HepG2 (cell line): ENCODE measurements around the gene SYNGR4. TPM values are rescaled to one million over a fixed set of nuclear protein-coding genes. Genes with fewer than 3 reads are reported as not detected.

ENCODE experiments used
- ATF2 ChIP-seq: sonication (generic); formaldehyde crosslinking; IDR thresholded peaks from 2 replicates; pipeline ENCODE4 v1.4.0; 2020; ENCODE audit warnings: missing genetic modification reagents
- CBX1 ChIP-seq: IDR thresholded peaks from one replicate; pipeline ENCODE4 v1.6.1; 2016; ENCODE audit warnings: antibody characterized with exemption, low read depth
- KDM1A ChIP-seq: IDR thresholded peaks from 2 replicates; pipeline ENCODE4 v1.6.1; 2016; ENCODE audit warnings: missing compliant biosample characterization
- KDM4B ChIP-seq: sonication (generic); formaldehyde crosslinking; IDR thresholded peaks from 2 replicates; pipeline ENCODE4 v1.4.0; 2020; ENCODE audit warnings: missing genetic modification reagents
- PBX2 ChIP-seq: IDR thresholded peaks from 2 replicates; pipeline ENCODE4 v1.6.1; 2016; ENCODE audit warnings: control low read depth
- POLR2AphosphoS2 ChIP-seq: IDR thresholded peaks from 2 replicates; pipeline ENCODE4 v1.6.1; 2011; ENCODE audit warnings: low read depth, low read length, improper control_type of control experiment
- PRDM4 ChIP-seq: sonication (generic); formaldehyde crosslinking; IDR thresholded peaks from 2 replicates; pipeline ENCODE4 v1.9.0; 2021; ENCODE audit warnings: missing genetic modification reagents, borderline replicate concordance
- TFE3 ChIP-seq: IDR thresholded peaks from 2 replicates; pipeline ENCODE4 v1.6.1; 2016
- ZBTB42 ChIP-seq: sonication (generic); formaldehyde crosslinking; IDR thresholded peaks from 2 replicates; pipeline ENCODE4 v1.5.0; 2020; ENCODE audit warnings: mild to moderate bottlenecking, missing genetic modification reagents
- ZFP90 ChIP-seq: sonication (generic); formaldehyde crosslinking; IDR thresholded peaks from 2 replicates; pipeline ENCODE4 v1.8.0; 2022; ENCODE audit warnings: missing genetic modification reagents, mild to moderate bottlenecking, inconsistent platforms, borderline replicate concordance
- ZNF24 ChIP-seq: fragments of 450-650 bp; IDR thresholded peaks from 2 replicates; pipeline ENCODE4 v1.6.1; 2017; ENCODE audit warnings: antibody characterized with exemption, mild to moderate bottlenecking
- ZNF513 ChIP-seq: sonication (generic); formaldehyde crosslinking; conservative IDR thresholded peaks from 2 replicates; pipeline ENCODE4 v1.5.0; 2020; ENCODE audit warnings: missing genetic modification reagents
- ZNF7 ChIP-seq: IDR thresholded peaks from 2 replicates; pipeline ENCODE4 v1.6.1; 2016; ENCODE audit warnings: missing biosample characterization, missing genetic modification reagents
- ZUFSP ChIP-seq: sonication (generic); formaldehyde crosslinking; IDR thresholded peaks from 2 replicates; pipeline ENCODE4 v1.9.0; 2021; ENCODE audit warnings: missing genetic modification reagents, mild to moderate bottlenecking, borderline replicate concordance
- polyA plus RNA-seq, 8 experiments: library from polyadenylated mRNA; depleted of rRNA in 3 of 8; stranded (reverse) in 7 of 8; unstranded in 1 of 8; fragments of >200 nt; fragmentation: Illumina TruSeq in 4 of 8; extraction: Trizol in 4 of 8; gene quantifications; 2 replicates each; pipeline versions ENCODE4 v1.2.1 to v1.2.3, GENCODE V29; 2011 to 2016; ENCODE audit warnings: low read depth in 4 of 8, missing spikeins in 1 of 8, mixed read lengths in 1 of 8; ENCODE audit not compliant: insufficient read depth in 1 of 8
- total RNA-seq, 5 experiments: library from RNA; depleted of rRNA; stranded (reverse); fragments of >200 nt; fragmentation: Illumina TruSeq; extraction: Trizol; gene quantifications; 2 replicates each; pipeline ENCODE4 v1.2.3, GENCODE V29; 2016; ENCODE audit warnings: low read depth in 1 of 5
- TF ChIP-seq, protein P1 (sequence below): sonication (generic); formaldehyde crosslinking; IDR thresholded peaks from 2 replicates; pipeline ENCODE4 v1.4.0; 2020; ENCODE audit warnings: missing genetic modification reagents
- TF ChIP-seq, protein P2 (sequence below): sonication (generic); formaldehyde crosslinking; IDR thresholded peaks from 2 replicates; pipeline ENCODE4 v1.4.0; 2020; ENCODE audit warnings: missing genetic modification reagents

Gene SYNGR4
- total and polyA plus RNA-seq, 2 of the 13 experiments (the other 11 are each of a cell fraction or from before 2014, with no cell fraction given): not detected

GRCh38 chr19:48354332-48354992 is 9.7 kb upstream of the SYNGR4 start (continued):
- TF ChIP-seq, protein P1, sequence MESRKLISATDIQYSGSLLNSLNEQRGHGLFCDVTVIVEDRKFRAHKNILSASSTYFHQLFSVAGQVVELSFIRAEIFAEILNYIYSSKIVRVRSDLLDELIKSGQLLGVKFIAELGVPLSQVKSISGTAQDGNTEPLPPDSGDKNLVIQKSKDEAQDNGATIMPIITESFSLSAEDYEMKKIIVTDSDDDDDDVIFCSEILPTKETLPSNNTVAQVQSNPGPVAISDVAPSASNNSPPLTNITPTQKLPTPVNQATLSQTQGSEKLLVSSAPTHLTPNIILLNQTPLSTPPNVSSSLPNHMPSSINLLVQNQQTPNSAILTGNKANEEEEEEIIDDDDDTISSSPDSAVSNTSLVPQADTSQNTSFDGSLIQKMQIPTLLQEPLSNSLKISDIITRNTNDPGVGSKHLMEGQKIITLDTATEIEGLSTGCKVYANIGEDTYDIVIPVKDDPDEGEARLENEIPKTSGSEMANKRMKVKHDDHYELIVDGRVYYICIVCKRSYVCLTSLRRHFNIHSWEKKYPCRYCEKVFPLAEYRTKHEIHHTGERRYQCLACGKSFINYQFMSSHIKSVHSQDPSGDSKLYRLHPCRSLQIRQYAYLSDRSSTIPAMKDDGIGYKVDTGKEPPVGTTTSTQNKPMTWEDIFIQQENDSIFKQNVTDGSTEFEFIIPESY (CRISPR knock-in tag): no peak
- TF ChIP-seq PRDM4 (no peak), ZBTB42 (CRISPR knock-in tag) (no peak), ZNF24 (peak; percentile 94), PBX2 (CRISPR knock-in tag) (no peak), ZNF513 (CRISPR knock-in tag) (no peak), POLR2AphosphoS2 (no peak), KDM4B (0 out of 2 replicates have a peak, but pooled peaks have one; percentile 25), CBX1 (peak; percentile 34), TFE3 (CRISPR knock-in tag) (peak; percentile 65; the same call in 1 of the 2 replicates), ZUFSP (CRISPR knock-in tag) (no peak), ZNF7 (CRISPR knock-in tag) (no peak), ATF2 (CRISPR knock-in tag) (peak; percentile 65; the same call in 1 of the 2 replicates), KDM1A (CRISPR knock-in tag) (peak; percentile 87), ZFP90 (CRISPR knock-in tag) (peak; percentile 37; the same call in 1 of the 2 replicates)
- TF ChIP-seq, protein P2, sequence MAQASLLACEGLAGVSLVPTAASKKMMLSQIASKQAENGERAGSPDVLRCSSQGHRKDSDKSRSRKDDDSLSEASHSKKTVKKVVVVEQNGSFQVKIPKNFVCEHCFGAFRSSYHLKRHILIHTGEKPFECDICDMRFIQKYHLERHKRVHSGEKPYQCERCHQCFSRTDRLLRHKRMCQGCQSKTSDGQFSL (CRISPR knock-in tag): no peak
